Dermis blood vessel endothelial cell (primary cell): ENCODE data around the gene PRPS1. TPM values are rescaled to one million over a fixed set of nuclear protein-coding genes. Genes with fewer than 3 reads are reported as not detected.
"Not testable (repeated sequence)": the region's sequence is repeated elsewhere in the genome, so short reads cannot be mapped to it uniquely, and the experiment has no call there.

ENCODE experiments used
- DNase-seq: peaks from one replicate; pipeline ENCODE4 v3.0.0; 2010
- total RNA-seq: library from RNA; depleted of rRNA; stranded (reverse); fragments of >200 nt; gene quantifications from 2 replicates; pipeline ENCODE4 v1.2.3, GENCODE V29; 2014

Gene PRPS1
- total RNA-seq, 1 donor from 2014 or later: 25.7 TPM

DNA sequence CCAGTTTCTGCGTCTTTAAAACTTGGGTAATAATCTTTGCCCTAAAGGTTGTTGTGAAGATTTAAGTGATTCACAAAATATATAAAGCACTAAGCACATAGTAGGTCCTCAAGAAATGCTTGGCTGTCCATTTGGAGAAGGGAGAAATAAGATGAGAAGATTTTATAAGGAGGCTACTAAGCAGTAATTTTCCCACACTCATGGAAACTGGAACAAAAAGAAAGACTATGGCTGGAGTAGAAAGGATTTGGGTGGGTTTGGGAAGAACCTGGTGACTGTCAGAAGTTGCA is 47.0 kb downstream of the PRPS1 start:
- no peak for DNase-seq

DNA sequence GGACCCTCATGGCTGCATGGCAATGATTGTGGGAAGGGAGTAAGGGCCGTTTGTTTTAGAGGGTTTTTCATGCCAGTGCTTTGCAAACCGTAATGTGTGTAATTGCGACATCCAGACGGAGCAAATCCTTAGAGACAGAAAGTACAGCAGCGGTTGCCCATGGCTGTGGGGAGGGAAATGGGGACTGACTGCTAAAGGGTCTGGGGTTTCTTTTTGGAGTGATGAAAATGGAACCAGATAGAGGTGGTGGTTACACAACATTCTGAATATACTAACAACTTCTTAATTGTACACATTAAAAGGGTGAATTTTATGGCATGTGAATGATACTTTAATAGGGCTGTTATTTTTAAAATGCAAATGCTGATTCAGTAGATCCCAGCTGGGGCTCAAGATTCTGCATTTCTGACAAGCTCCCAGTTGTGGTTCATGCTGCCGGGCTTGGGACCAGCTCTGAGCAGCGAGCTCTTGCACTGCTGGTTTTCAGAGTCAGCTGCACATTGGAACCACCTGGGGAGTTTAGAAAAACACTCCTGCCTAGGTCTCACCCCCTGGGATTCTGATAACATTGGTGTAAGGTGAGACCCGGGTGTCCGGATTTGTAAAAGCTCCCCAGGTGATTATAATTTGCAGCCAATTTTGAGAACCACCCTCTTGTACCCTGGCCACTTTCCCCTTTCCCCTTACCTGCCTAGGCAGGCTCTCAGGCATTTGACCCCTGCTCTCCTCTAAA is 47.7 kb downstream of the PRPS1 start:
- no peak for DNase-seq

- peak; percentile 81 for DNase-seq
These were observed 48.5 kb downstream of the PRPS1 start for GRCh38 chrX:107676559-107677378.

GRCh38 chrX:107677501-107677901 is 49.2 kb downstream of the PRPS1 start:
- no peak for DNase-seq

DNA sequence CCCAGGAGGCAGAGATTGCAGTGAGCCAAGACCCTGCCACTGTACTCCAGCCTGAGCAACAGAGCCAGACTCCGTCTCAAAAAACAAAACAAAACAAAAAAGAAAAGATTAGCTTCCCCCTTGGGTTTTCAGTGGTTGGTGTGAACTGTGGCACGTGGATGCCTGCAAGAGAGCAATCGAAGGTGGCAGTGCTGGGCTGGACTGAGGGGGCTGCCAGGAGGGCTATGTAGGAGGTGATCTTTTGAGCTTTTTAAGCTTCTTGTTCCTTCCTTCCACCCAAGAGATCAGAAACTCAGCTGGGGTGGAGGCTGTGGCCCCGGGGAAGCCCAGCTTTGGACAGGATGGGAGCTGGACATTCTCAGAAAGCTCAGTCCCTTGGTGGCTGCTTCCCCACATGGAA is 49.6 kb downstream of the PRPS1 start:
- no peak for DNase-seq

GRCh38 chrX:107678957-107679740 is 50.8 kb downstream of the PRPS1 start:
- peak; percentile 58 for DNase-seq

DNA sequence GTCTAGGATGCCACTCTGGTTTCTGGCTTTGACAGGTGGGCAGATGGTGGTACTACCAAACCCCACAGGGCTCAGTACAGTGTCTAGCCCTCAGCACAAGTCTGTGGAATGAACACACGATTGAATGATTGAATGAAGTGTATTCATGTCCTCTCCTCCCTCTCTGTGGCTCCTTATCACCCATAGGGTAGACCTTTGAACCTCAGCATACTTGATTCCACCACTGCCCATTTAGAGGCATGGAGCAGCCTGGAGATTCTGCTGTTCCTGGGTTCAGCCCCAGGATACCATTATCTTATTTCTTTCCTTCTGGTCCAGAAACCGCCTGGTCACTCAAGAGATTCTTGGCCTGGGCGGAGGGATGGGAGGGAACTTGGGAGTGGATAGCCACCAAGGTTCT is 53.9 kb downstream of the PRPS1 start:
- no peak for DNase-seq

DNA sequence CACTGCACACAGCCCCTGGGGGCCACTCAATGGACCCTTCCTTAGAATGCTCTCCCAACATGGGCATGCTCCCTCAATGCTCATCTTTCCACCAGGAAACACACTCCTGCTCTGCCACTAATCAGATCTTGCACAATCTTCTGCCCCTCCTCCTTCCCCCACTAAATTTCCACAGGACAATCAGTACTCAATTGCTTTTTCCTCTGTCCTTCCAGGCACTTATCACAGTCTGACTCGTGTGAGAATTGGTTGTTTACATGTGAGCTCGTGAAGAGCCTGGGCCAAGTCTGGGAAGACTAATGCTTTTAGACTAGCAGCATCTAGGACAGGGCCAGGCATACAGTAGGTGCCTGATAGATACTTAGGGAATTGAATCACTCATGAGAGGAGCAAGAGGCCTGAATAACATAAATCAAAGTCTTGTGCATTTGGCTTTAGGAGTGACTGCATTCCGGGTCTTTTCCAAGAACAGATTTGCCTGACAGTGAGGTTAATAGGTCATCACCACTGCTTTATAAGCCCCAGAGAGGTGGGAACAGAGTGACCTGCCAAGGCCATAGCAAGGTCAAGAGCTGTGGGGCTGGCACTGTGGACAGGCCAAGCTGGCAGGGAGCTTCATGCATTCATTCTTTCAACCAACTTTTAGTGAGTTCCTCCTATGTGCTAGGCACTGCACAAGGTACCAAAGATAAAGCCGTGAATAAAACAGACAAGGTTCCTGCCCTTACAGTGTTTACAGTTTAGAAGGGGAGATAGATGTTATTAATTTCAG is 55.0 kb downstream of the PRPS1 start:
- peak; percentile 49 for DNase-seq

DNA sequence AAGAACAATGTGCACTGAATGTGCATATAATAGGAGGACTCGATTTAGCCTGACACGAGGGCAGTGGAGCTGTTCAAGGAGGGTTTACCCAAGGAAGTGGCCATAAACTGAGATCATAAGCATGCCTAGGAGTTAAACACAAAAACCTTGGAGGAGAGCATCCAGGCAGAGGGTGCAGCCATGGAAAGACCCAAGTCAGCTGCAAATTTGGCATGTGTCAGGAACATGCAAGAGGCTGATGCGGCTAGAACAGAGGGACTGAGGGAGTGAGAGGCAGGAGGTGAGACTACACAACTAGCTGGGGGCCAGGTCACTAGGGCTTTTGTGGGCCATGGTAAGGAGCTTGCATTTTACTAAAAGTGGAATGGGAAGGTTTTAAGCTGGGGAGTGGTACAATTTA is 55.6 kb downstream of the PRPS1 start:
- DNase-seq: no peak

GRCh38 chrX:107684956-107685385 is 56.7 kb downstream of the PRPS1 start:
- peak; percentile 83 for DNase-seq

GRCh38 chrX:107685586-107685985 is 57.3 kb downstream of the PRPS1 start:
- DNase-seq: not testable (repeated sequence)

- no peak for DNase-seq
These were observed 57.7 kb downstream of the PRPS1 start for GRCh38 chrX:107686026-107686425.

DNA sequence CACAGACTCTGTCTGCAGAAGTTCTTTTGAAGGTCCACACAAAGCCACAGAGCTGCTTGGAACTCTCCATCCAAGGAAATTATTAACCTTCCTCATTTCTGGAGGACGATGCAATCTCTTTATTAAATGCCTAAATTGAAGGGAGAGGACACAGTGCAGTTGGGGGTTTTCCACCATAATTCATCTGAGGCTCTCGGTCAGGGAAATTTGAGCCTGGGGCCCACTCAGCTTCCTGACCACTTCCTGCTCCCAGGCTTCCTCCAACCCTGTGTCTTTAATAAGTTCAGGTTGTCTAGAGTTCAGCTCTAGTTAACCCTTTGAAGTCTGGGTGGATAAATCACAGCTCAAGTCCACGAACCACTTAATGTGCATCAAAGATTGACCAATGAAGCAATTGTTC is 58.5 kb downstream of the PRPS1 start:
- peak; percentile 43 for DNase-seq

DNA sequence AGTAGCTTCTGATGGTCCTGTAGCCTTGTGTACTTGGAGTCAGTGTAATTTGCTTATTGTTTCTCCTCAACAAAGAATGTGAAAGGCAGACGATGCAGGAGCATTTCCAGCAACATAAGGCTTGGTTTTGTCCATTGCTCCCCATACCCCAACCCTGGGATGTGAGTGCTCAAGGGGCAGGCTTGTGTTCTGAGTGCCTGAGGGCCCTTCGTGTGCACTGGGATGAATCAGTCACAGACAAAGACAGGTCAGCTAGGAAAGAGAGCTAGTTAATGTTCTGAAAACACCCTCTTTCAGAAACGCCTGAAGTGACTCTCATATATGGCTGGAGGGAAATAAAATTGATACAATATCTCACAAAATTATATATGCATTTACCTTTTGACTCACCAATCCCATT is 59.1 kb downstream of the PRPS1 start:
- DNase-seq: no peak

DNA sequence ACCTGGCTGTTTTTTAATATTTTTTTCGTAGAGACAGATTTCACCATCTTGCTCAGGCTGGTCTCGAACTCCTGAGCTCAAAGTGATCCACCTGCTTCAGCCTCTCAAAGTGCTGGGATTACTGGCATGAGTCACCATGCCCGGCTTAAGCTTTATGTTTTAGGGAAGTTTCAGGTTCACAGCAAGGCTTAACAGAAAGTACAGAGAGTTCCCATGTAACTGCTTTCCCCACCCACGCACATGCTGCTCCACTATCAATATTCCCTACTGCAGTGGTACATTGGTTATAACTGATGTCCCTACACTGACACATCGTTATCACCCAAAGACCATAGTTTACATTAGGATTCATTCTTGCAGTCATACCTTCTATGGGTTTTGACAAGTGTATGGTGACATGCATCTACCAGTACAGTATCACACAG is 62.7 kb downstream of the PRPS1 start:
- DNase-seq: no peak

- no peak for DNase-seq
These were observed 71.3 kb downstream of the PRPS1 start for GRCh38 chrX:107699616-107700015.

- DNase-seq: no peak
These were observed 72.0 kb downstream of the PRPS1 start for GRCh38 chrX:107700317-107700774.

Other genes with a start within 250 kb of the PRPS1 start
- not detected in 2 replicates for gene FRMPD3, start 178.9 kb upstream of the PRPS1 start, total RNA-seq
- 51.6 and 56.3 TPM in 2 replicates for gene TSC22D3, start 147.3 kb downstream of the PRPS1 start, total RNA-seq
- gene NCBP2L, start 149.2 kb downstream of the PRPS1 start, total RNA-seq: not detected in 2 replicates
- 114 and 159 TPM in 2 replicates for gene MID2, start 197.4 kb downstream of the PRPS1 start, total RNA-seq